HK-2 (cell line): ENCODE measurements around the gene MMP12.
"Not testable (repeated sequence)": the region's sequence is repeated elsewhere in the genome, so short reads cannot be mapped to it uniquely, and the experiment has no call there.

Experiments used
- DNase-seq: peaks from one replicate; pipeline ENCODE4 v3.0.0-alpha.2; 2018; ENCODE audit not compliant: unreplicated experiment

The MMP12 gene

GRCh38 chr11:102874852-102875251 lies at the start of gene MMP12:
Gene MMP12, minus strand, starts transcription at chr11:102874982. Its CDS starts 45 bp downstream, at chr11:102874937.
- no peak for DNase-seq

- no peak for DNase-seq
Measured at GRCh38 chr11:102921587-102922220, 46.9 kb upstream of the MMP12 start.

DNA sequence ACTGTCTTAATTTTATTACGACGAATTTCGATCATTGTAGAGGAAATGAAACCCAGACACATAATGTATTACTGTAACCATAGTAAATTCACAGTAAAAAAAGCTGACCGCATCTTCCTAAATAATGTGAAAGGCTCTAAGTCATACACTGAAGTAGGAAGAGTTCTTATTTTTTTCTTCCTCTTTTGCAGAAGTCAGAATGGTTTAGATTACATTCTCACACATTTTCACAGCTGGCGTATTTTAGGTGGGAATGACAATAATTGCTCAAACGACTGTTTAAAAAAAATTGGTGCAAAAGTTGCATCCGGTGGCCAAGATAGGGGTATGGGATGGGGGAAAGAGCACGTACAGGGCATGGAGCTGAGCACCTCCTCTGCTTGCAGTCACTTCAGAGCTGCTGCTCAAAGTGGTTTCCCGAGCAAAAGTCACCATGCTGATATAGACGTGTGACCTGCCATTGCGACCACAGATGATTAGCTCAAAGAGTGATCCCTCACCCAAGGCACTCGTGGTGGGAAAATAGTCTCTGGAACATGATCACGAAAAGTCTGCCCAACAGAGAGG lies 45.4 kb upstream of the MMP12 start:
- no peak for DNase-seq

- DNase-seq, result no peak
Measured at GRCh38 chr11:102915044-102915375, 40.2 kb upstream of the MMP12 start.

DNA sequence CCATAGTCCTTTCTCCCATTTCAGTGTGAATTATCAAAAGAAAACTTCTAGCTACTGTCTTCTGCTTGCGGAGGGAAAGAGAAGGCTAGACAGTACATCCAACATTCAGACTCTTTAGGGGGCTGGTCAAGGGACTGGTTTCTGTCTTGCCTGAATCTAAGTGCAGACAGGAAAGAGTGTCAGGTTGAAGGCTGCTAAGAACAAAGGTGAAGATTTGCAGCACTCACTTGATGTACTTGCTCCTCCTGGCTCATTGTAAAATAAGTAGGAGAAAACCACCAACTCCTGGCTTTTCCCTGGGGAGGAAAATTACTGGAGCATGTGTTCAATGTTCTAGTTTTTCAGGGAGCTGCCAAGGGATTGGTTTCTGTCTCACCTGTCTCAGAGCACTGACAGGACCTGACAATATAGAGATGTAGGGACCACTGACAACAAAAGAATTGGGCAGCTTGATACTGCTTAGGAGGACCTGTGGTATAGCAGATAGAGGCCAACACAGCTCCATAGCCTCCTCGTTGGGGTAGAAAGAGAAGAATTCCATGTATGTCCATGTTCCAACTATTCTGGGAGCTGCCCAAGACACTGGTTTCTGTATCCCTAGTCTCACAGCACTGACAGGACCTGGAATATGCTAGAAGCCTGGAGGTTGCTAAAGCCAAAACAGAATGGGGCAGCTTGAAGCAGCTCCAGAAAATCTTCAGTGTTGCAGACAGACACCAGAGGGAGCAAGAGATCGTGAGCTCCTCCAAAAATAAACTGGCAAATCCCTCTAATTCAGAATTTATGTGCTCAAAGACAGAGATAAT lies 39.7 kb upstream of the MMP12 start:
- DNase-seq, result no peak

DNA sequence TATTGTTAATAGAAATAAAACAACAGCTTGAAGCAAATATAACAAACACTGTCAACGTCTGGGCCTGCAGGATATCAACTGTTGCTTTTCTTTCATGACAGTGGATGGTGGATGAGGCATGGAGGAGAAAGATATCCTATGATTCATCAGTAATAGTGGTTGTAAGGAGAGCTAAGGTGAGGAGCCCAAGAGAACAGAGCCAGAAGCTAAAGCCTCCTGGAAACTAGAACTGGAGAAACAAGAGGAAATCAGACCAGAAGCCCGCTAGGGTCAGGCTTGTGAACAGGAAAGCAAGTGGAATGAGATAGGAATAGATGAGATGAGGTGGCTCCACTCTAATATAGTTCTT lies 37.7 kb upstream of the MMP12 start:
- DNase-seq, result no peak

DNA sequence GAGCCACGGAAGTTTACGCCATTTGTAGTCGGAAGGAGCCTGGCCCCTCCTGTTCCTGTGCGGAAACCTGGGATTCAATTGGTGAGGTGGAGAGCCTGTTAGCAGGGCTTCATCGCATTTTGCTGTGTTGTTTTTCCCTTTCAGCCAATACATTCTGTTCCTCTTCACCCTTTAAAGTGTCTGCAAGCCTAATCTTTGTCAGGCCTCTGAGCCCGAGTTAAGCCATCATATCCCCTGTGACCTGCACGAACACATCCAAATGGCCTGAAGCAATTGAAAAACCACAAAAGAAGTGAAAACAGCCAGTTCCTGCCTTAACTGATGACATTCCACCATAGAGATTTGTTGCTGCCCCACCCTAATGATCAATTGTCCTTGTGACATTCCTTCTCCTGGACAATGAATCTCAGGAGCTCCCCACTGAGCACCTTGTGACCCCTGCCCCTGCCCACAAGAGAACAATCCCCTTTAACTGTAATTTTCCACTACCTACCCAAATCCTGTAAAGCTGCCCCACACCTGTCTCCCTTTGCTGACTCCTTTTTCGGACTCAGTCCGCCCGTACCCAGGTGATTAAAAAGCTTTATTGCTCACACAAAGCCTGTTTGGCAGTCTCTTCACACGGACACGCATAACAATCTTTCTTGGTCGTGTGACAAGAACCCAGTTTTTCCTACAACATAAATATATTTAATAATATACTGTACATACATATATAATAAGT lies 37.1 kb upstream of the MMP12 start:
- no peak for DNase-seq

DNA sequence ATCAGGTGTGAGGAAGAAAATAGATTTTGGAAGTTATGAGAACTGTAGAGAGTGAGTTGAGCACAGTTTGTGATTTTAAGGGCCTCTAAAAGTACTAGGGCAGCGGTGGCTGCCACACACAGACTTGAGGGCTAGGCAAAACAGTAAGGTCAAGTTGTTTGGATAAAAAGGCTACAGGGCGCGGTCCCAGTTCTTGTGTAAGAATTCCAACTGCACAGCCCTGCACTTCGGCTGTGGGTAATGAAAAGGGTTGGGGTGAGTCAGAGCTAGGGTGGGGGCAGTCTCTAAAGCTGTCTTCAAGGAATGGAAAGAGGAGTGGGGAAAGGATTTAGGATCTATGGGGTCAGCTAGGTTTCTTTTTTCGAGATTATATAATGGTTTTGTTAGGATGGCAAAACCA lies 31.1 kb upstream of the MMP12 start:
- DNase-seq, result not testable (repeated sequence)

- DNase-seq, result not testable (repeated sequence)
Measured at GRCh38 chr11:102903895-102904294, 29.1 kb upstream of the MMP12 start.

DNA sequence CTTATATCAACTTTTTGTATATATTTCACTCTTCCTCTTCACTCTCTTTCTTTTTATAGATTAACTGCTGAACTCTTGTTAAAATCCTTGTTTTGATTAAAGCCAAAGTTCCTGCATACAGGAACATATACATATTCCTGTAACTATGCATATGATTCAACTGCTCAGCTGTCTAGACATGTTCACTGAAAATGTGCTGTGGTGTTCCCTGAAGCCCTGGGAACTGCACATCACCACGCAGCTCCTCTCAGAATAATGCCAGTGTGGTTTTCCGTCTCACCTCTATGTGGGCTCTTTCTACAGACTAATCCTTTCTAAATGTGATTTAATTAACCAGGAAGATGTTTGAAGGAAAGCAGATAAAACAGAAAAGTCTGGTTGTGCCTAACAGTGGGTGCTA lies 25.6 kb upstream of the MMP12 start:
- DNase-seq, result no peak

DNA sequence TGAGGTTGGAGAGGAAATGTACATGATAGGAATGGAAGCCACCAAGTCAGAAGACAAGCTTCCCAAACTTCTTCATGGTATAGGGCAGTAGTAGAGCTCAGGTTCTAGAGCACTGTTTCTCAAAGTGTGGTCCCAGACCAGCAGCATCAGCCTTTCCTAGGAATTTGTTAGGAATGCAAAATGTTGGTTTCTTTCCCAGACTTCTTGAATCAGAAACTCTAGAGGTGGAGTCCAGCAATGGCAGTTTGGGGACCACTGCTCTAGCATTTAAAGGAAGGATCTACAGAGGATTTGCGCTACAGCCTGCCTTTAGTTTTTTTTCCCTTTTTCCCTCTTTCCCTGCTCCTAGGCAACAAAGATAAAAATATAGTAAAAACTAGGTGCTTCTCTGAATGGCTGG lies 17.0 kb upstream of the MMP12 start:
- DNase-seq, result no peak

GRCh38 chr11:102886999-102887398 lies 12.2 kb upstream of the MMP12 start:
- DNase-seq, result no peak

DNA sequence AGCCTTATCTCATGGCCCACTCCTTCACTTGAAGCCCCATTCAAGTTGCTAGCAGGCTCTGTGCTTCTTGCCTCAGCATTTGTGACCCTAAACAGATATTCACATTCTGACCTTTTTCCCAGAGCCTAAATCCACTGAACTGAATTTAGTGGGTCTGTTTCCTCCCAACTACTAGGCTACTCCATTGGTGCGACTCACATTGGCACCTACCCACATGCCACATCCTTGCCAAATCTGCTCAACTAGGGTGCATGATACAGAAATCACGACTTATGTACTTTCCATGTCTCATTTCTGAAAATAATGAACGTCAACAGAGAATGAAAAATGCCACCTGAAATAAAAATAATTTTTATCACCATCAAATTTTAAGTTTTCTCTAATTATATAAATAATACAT lies 8.4 kb upstream of the MMP12 start:
- DNase-seq, result no peak

- no peak for DNase-seq
Measured at GRCh38 chr11:102882389-102883024, 7.7 kb upstream of the MMP12 start.

- no peak for DNase-seq
Measured at GRCh38 chr11:102879801-102880200, 5.0 kb upstream of the MMP12 start.

GRCh38 chr11:102878595-102878994 lies 3.8 kb upstream of the MMP12 start:
- no peak for DNase-seq

- DNase-seq, result not testable (repeated sequence)
Measured at GRCh38 chr11:102869354-102869964, 5.3 kb downstream of the MMP12 start.

- DNase-seq, result no peak
Measured at GRCh38 chr11:102868339-102868738, 6.4 kb downstream of the MMP12 start.

GRCh38 chr11:102864724-102865123 lies 10.1 kb downstream of the MMP12 start:
- DNase-seq, result no peak

DNA sequence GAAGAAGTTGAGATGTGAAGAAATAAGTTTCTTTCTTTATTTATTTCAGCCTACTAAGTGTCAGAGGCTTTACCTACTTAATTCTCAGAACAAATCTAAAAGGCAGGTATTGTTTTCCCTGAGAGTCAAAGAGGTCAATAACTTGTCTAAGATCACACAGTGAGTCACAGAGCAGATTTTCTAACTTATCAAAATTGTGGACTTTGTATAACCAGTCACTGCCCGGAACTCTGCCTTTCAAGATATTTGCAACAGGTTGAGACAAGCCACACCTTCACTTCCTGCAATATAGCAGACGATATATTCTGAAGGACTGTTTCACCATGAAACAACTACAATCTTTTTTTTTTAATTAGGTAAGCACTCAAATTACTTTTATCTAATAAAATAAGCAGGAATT lies 20.8 kb downstream of the MMP12 start:
- DNase-seq, result no peak

- DNase-seq, result no peak
Measured at GRCh38 chr11:102853055-102853454, 21.7 kb downstream of the MMP12 start.
